SKM-1 treated with dmso at 0.1 percent for 144 hours (cell line): ENCODE results near the gene MXRA8.
"Not testable (repeated sequence)": the region's sequence is repeated elsewhere in the genome, so short reads cannot be mapped to it uniquely, and the experiment has no call there.

Experiments
- DNase-seq: peaks from one replicate; lab custom pipeline; 2025; ENCODE audit not compliant: unreplicated experiment; lab: John Stamatoyannopoulos, UW

MXRA8 gene

DNA sequence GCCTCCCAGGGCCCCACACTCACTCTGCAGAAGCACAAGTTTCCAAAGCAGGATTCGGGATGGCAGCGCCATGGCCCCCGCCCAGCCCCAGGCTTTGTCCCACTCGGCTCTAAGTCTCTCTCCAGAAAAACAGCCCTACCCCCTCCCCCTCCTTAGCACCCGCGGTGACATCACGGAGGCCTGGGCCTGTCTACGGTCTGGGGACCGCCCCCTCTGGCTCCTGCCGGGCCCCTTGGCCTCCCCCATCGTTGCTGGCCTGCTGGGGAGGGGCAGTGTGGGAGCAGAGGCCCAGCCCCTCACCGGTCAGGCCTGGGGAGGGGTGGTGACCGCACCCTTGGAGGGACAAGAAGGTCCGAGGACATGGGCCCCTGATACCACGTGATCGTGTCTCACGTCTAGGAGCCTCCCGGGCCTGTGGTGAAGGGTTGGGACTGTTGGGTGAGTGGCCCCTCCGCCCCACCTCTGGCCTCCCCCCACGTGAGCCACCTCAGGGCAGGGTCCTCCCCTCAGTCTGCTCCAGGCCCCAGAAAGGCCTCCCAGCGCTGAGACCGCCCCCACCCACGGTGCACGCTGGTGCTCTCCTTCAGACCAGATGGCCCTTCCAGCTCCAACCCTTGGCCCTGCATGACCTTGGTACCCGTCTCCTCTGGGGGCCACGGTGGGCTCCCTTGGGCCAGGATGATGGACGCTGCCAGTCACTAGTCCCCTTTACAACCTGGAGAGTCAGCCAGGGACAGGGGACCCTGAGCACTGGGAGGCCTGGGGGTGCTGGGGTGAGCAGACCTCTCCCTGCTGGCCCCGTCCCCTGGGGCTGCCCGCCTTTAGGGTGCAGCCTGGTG lies at the start of gene MXRA8:
TSS of gene MXRA8 (minus strand) at position 123 of the 839 bp plus-strand sequence. CDS start at position 72, 51 bp downstream.
- DNase-seq: no peak

DNA sequence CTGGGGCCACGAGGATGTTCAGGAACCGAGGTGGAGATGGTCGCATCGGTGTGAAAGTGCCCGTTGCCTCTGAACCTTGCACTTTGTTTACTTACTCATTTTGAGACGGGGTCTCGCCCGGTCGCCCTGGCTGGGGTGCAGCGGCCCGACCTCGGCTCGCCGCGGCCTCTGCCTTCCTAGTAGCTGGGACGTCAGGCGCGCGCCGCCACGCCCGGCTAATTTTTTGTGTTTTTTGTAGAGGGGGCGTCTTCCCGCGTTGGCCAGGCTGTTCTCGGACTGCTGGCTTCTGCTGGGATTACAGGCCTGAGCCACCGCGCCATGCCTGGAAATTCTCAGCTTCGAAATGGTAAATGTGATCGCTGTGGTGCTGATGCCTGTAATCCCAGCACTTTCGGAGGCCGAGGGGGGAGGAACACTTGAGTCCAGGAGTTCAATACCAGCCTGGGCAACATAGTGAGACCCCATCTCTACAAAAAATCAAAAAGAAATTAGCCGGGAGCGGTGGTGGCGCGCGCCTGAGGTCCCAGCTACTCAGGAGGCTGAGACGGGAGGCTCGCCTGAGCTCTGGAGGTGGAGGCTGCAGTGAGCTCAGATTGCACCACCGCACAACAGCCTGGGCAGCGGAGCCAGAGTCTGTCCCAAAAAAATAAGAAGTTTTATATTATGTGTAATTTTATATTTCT lies 49.4 kb upstream of the MXRA8 start:
- DNase-seq: no peak

DNA sequence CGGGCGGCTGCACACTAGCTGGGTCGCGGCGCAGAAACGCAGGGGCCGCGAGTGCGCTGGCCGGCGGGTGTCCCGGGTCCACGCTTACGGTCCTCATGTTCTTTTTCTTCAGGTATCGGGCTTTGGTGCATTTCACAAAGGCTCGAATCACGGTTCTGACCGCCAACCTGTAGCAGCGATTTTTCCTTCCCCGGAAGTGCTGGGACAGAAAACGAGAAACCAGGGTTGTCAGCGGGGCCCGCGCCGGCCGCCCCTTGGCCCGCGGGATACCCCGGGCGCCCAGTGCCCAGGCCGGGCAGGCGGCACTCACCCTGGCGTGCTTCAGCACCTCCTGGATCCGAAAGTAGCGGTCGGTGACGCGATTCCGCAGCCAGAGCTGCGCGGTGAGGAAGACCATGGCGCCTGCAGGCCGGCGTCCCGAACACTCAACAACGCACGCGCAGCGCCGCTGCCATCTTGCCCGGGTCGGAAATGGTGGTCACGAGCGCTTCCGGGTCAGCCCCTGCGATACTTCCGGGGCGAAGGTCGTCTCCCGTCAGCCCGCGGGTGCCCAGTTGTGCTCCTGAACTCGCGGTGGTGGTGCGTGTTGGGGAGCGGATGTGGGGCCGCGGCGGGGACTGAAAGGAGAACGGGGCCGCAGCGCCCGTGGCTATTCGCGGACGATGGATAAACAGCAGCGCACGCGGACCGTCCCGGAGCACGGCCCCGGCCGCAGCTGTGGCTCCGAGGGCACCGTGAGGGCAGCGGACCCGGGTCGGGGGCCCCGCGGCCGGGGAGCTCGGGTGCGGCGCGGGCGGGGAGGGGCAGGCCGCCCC lies 48.7 kb upstream of the MXRA8 start, which contains the start of gene MRPL20:
TSS of gene MRPL20 (minus strand) at position 473 of the 815 bp plus-strand sequence. CDS start at position 397, 76 bp downstream.
- peak; percentile 84 for DNase-seq

GRCh38 chr1:1406101-1406820 lies 47.9 kb upstream of the MXRA8 start:
- no peak for DNase-seq

DNA sequence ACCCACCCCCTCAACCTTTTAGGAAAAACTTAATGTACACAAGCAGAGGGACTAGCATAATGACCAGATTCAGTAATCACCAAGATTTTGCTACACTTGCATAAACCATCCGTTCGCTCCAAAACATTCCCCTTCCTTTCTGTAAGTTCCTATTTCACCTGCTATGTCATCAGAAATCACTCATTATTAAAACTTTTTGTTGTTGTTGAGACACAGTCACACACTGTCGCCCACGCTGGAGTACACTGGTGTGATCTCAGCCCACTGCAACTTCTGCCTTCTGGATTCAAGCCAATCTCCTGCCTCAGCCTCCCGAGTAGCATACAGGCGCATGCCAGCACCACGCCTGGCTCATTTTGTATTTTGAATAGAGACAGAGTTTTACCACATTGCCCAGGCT lies 45.3 kb upstream of the MXRA8 start:
- DNase-seq: no peak

- DNase-seq: not testable (repeated sequence)
Observed at GRCh38 chr1:1402901-1403392, 44.6 kb upstream of the MXRA8 start.

DNA sequence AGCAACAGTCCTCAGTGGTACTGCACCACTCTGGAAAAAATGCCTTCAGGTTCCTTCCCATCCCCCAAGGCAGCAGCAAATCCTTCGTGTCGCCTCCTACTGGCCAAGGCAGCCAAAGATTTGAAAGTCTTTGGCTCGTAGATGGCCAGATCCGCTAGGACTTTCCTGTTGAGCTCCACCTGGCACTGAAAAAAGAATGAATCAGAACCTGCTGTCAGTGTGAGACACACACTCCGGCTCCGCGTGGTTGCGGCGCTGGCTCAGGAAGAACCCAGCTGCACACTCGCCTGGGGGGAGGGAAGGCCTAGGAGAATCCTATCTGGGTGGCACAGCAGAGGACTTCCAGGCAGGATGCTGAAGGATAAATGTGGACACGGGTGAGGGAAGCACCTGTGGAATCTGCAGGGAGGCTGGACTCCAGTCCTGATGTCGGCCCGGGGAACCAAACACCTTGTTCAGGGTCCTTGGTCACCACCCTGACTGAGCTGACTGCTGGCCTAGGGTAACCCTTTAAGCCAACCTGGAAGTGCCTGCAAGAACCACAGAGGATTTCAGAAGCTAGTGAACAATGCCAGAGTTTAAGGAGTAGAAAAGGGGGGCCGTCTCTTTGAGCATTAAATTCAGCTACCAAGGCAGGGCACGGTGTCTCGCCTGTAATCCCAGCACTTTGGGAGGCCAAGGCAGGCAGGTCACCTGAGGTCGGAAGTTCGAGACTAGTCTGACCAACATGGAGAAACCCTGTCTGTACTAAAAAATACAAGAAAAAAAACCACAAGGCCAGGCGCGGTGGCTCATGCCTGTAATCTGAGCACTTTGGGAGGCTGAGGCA lies 43.9 kb upstream of the MXRA8 start:
- DNase-seq: peak; percentile 65

- DNase-seq: no peak
Observed at GRCh38 chr1:1401457-1402010, 43.2 kb upstream of the MXRA8 start.

DNA sequence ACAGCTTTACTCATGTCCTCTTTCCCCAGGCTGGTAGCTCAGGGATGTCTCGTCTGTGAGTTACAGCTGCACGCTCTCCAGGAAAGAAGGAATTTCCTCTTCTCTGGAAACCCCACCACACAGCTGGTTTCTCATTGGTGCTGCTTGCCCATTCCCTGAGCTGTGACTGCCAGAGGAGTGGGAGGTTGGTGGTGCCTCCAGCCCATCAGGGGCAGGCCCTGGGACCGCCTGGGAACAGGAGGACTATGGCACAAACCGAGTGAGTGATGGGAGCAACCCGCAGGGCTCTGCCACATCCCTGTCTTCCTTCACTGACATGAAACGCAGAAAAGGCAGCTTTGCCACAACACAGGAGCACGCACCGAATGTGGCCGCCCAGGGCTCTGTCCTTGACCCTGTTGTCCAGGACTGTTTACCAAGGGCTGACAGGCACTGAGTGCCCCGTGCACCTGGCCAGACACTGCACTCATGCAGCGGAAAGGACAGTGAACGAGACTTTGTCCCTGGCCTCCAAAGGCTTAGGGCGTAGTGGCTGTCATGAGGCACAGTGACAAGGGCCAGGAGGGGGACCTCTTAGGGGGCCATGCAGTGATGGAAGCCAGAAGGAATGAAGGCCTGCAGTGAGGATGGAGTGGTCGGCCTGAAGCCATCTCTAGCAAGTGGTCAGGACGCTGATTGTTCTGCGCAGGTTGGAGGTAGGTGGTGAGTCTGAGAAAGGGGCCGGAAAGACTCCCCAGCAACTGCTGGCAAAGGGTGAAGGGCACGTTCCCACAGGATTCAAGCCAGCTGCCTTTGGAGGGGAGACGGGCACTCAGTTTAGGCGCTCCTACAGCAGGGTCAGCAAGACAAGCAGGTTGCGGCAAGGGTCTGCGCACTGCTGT lies 42.5 kb upstream of the MXRA8 start:
- no peak for DNase-seq

DNA sequence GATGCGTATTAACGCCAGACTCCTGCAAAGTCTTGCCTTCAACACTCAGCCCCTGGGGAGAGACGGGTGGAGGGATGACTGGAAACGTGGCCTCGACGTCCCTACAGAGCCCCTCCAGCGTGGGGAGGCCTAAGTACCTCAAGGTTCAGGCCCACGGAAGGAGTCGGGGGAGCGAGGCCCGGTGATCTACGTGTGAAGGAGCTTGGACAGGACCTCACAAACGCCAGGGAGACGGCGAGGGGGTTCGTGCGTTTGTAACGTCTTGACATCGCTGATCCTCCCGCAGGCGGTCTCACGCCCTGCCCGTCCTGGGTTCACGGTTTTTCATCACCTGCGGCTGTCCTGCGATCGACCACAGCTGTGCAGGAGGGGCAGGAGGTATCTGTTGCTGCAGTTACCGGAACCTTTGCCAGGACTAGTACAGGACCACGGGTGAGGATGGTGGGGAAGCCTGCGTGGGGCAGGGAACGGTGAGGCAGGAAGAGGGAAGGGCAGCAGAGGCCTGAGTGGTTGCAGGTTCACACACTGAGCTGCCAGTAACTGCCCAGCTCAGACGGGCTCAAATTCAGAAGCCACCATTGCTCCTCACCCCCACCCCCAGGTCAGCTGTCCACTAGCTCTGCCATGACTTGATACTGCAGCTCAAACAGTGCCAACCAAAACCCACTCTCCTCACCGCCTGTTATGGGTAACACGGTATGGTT lies 41.7 kb upstream of the MXRA8 start:
- peak; percentile 3 for DNase-seq

DNA sequence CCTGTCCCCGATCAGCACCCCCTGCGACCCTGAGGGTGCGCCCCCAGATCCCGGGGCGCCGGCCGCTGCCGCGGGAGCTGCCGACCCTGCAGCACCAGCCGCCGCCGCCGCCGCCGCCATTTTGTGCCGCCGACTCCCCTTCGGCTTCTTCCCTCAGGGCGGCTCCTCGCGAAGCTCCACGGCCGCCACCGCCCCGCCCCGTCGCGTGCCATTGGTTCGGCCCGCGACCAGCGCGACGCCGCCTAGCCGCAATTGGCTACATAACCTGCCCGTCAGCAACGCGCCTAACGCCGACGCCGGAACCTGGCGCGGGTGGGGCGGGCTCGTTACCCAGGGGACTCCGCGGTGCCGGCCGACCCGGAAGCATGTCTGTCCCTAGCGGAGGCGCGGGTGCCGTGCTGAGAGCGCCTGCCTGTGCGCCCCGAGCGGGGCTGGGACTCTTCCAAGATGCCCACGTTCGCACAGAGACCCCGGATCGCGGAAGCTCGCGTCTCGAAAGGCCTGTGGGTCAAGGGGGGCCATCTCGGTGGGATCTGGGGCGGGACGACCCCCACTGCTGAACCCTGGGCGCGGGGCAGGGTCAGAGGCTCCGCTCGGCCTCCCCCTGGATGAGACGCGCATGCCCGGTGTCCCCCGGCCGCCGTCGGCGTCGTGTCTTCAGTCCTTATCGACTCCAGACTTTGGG lies 41.0 kb upstream of the MXRA8 start, which contains the start of gene CCNL2:
TSS of gene CCNL2 (minus strand) at position 149 of the 685 bp plus-strand sequence. CDS start at position 120, 29 bp downstream.
- peak; percentile 97 for DNase-seq

DNA sequence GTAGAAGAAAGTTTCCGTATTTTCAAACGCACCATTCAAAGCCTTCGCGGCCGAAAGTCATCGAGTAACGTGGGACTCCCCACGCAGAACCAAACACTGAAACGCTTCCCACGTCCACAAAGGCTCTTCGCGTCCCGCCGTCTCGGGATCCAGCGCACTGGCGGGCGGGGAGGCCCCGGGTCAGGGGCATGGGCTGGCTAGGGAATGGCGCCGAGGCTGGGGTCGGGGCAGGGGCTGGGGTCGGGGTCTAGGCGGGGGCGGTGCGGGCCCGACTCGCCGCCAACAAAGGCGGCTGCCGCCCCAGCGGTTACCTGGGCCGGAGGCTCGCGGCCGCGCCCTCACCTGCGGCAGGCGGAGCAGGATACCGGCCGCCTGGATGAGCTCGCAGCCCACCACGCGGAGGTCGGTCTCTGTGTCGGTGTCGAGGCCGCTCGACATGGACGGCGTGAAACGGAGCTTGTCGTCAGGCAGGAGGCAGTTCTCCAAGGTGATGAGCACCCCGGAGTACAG lies 40.4 kb upstream of the MXRA8 start:
- DNase-seq: no peak

DNA sequence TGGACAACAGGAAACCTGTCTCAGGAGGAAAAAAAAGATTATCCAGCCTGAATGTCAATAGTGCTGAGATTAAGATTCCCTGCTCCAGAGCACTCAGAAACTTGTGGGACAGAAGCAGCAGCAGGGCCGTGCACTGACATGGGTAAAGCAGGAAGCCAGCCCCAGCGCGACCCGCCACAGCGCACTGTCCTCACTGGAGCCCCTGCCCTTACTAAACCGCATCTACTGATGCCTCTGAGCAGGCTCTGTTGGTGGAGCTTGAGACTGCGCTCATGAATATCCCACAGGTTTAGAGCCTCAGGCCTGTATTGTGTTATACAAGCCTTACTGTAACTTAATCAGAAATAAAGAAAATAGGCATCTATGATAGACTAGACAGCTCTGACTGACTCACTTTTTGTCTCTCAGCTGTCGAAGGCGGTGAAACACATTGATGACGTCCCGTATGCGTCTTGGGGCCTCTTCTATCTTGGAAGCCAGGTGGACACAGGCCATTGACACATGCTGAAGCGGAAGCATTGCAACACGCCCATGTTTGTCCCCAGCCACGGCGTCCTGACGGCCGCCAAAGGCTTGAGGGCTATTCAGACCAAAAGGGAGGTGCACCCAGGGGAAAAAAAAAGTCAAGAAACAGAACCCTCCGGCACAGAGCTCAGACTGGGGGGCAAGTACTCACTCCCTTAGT lies 39.6 kb upstream of the MXRA8 start:
- no peak for DNase-seq

- no peak for DNase-seq
Observed at GRCh38 chr1:1395166-1395565, 36.8 kb upstream of the MXRA8 start.

- no peak for DNase-seq
Observed at GRCh38 chr1:1394116-1394515, 35.8 kb upstream of the MXRA8 start.

DNA sequence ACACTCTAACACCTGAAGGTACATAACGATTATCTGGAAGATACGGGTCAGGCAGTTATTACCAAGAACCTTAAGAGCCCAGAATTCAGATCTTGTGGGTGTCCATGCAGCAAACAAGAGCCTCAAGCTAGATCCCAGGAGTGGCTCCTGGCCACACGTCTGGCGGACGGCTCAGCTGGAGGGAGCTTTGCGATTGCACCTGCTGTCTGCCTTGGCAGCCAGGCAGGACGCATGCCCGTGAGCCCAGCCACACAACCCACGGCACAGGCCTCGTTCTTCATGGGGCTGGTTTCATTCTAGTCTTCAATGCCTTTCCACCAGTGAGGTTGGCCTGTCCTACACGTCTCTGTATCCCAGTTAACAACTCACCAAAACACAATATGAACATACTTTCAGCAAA lies 35.1 kb upstream of the MXRA8 start:
- no peak for DNase-seq
